Muscle layer of duodenum (tissue), 2 donors: ENCODE results near the gene C7.
A peak's percentile ranks its signal among the peaks of the same experiment; 100 is the strongest.
"Not testable (repeated sequence)": the region's sequence is repeated elsewhere in the genome, so short reads cannot be mapped to it uniquely, and the experiment has no call there.

Experiments used
- H3K27ac ChIP-seq: one replicate; pipeline ENCODE4 v1.7.0; 2013; ENCODE audit warnings: mild to moderate bottlenecking, low read length
- H3K27me3 ChIP-seq: one replicate; pipeline ENCODE4 v1.7.0; 2013; ENCODE audit warnings: low read depth, mild to moderate bottlenecking, control low read depth, low read length
- H3K36me3 ChIP-seq, 2 donors: one replicate each; pipeline ENCODE4 v1.7.0; 2013; ENCODE audit warnings: low read length in 2 of 2, control low read depth in 1 of 2, mild to moderate bottlenecking in 1 of 2; ENCODE audit not compliant: insufficient read depth in 2 of 2, control insufficient read depth in 1 of 2
- H3K4me1 ChIP-seq, 2 donors: one replicate each; pipeline ENCODE4 v1.7.0; 2013; ENCODE audit warnings: low read length in 2 of 2, mild to moderate bottlenecking in 2 of 2, control low read depth in 1 of 2, moderate library complexity in 1 of 2; ENCODE audit not compliant: insufficient read depth in 2 of 2, control insufficient read depth in 1 of 2
- H3K4me3 ChIP-seq, 2 donors: one replicate each; pipeline ENCODE4 v1.7.0; 2013; ENCODE audit warnings: low read length in 2 of 2, low read depth in 1 of 2, mild to moderate bottlenecking in 1 of 2
- H3K9me3 ChIP-seq, 2 donors: one replicate each; pipeline ENCODE4 v1.7.0; 2013; ENCODE audit warnings: low read length in 2 of 2, control low read depth in 1 of 2, mild to moderate bottlenecking in 1 of 2; ENCODE audit not compliant: control insufficient read depth in 1 of 2
- donor health status: healthy.

Gene C7

DNA sequence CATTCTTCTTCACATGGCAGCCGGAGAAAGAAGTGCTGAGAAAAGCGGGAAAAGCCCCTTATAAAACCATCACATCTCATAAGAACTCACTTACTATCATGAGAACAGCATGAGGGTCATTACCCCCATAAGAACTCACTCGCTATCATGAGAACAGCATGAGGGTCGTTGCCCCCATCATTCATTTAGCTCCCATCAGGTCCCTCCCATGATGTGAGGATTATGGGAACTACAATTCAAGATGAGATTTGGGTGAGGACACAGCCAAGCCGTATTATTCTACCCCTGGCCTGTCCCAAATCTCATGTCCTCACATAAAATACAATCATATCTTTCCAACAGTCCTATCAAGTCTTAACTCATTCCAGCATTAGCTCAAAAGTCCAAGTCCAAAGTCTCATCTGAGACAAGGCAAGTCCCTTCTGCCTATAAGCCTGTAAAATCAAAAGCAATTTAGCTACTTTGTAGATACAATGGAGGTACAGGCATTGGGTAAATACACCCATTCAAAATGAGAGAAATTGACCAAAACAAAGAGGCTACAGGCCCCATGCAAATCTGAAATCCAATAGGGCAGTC, 82.8 kb downstream of the C7 start:
- no peaks in the 10 kb centered on the region for H3K9me3 ChIP-seq
- no peaks in the 10 kb centered on the region for H3K36me3 ChIP-seq
- H3K4me1 ChIP-seq, result no peaks in the 10 kb centered on the region
- peak overlapping the region; percentile 26 for H3K27ac ChIP-seq
- H3K27me3 ChIP-seq, result no peaks in the 10 kb centered on the region
- H3K4me3 ChIP-seq, result no peak overlapping the region

DNA sequence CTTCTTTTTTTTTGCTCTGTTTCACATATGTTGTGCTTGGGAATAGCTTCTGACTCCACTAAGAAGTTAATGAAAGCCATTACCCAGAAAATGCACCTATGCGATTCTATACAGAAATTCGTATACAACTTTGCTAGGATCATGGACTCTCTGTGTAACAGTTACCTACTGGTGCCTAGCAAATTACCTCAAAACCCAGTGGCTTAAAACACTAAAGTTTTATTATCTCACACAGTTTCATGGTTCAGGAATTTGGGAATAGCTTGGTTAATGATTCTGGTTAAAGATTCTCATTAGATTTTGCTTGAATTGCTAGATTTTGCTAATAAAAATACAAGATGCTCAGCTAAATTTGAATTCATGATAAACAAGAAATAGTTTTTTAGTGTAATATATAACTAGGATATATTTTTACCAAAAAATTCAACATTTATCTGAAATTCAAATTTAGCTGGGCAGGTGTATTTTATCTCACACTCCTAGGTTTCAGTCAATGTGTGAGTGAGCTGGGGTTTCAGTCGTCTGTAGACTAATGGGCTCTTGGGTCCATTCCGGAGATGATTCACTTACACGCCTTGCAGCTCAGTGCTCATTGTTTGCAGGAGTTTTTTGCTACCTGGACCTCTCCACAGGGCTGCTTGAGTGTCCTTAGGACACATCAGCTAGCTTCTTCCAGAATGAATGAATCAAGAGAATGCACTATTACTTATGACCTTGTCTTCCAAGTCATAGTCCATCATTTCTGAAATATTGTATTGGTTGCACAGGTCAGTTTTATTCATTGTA, 86.7 kb downstream of the C7 start:
- Histone ChIP-seq H3K27me3 (no peaks in the 10 kb centered on the region), H3K27ac (no peak overlapping the region), H3K9me3 (no peaks in the 10 kb centered on the region), H3K4me1 (no peaks in the 10 kb centered on the region), H3K4me3 (no peak overlapping the region), H3K36me3 (no peaks in the 10 kb centered on the region)

DNA sequence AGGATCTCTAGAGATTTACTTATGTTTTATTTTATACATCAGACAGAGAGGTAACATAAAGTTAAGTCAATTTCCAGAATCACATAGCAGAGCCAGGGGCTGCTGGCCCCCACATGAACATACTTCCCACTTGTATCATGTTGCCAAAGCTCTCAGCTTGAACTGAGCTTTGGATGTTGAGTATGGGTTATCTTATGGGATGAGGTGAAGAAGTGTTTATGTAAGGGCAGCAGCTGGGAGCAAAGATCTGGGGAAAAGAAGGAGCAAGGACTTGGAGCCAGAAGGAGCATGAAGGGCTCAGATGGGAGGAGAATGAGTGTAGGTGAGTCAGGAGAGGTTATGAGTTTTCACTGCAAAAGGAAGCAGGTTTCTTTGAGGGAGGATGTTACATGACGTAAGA, 89.8 kb downstream of the C7 start:
- Histone ChIP-seq H3K27ac (no peak overlapping the region), H3K4me1 (no peaks in the 10 kb centered on the region), H3K9me3 (no peaks in the 10 kb centered on the region), H3K27me3 (no peaks in the 10 kb centered on the region), H3K4me3 (no peak overlapping the region), H3K36me3 (no peaks in the 10 kb centered on the region)

DNA sequence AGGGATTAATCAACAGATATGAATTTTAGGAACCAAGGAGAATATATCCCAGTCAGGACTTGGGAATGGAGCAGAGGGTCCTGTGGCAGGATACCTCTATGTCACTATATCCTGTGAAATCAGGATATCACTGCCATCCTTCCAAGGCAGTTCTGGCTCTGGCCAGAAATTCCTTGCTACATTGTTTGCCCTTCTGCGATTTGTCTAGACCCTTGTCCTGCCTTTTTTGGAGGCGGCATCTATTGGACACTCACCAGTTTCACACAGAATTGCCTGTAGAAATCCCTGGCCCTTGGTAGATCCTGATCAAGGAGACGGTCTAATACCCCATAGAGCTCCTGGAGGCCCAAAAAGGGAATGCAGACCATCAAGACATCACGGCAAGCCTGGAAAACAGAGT, 90.7 kb downstream of the C7 start:
- no peaks in the 10 kb centered on the region for H3K9me3 ChIP-seq
- no peak overlapping the region for H3K27ac ChIP-seq
- H3K4me1 ChIP-seq, result no peaks in the 10 kb centered on the region
- no peak overlapping the region for H3K4me3 ChIP-seq
- H3K27me3 ChIP-seq, result no peaks in the 10 kb centered on the region
- H3K36me3 ChIP-seq, result no peaks in the 10 kb centered on the region

DNA sequence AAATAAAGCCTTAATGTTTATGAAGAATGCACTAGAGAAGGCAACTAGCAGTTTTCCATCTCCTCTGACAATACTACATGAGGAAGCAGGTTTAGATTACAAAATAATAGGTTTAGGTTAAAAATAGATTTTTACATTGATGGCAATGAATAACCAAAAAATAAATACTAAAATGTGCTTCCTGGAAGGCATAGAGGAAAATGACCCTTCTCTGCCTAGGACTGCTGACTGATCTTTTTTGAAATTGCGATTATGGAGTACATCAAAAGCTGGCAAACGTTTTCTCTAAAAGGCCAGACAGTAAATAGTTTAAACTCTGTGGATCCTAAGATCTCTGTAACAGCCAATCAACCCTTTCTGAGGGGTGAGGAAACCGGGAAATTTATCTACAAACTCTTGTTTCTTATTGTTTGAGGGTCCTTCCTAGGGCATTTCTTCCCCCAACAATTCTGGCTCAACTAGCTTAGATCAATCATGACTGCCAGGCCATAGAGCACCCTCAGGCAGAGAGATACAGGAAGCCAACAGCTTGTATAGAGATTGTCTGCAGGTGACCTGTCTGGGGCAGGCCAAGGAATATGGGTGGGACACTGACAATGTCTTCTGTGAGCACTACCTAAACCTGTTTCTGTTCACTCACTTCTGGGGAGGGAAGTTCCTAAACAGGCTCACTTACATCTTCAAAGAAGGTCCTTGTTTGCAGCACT, 94.5 kb downstream of the C7 start:
- H3K27me3 ChIP-seq, result no peaks in the 10 kb centered on the region
- no peaks in the 10 kb centered on the region for H3K36me3 ChIP-seq
- H3K27ac ChIP-seq, result no peak overlapping the region
- no peak overlapping the region for H3K4me3 ChIP-seq
- no peaks in the 10 kb centered on the region for H3K9me3 ChIP-seq
- no peaks in the 10 kb centered on the region for H3K4me1 ChIP-seq

DNA sequence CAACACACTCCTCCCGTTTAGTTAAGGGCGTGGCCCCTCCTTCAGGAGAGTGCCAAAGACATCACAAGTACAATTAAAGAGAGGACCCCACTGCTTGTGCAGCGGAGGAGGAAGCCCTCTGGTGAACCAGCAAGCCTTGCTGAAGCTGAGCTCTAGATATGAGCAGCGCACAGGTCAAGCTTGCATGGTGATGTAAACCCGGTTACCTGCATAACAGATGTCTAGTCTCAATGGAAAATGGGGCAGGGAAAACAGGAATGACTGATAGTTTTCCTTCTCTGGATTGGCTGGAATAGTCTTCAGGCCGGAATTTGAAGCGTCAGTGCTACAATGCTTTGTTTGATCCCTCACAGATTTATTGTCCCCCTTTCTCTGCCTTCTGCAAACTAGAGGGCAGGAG, 95.6 kb downstream of the C7 start:
- no peaks in the 10 kb centered on the region for H3K9me3 ChIP-seq
- H3K4me1 ChIP-seq, result no peaks in the 10 kb centered on the region
- no peak overlapping the region for H3K27ac ChIP-seq
- H3K4me3 ChIP-seq, result no peak overlapping the region
- no peaks in the 10 kb centered on the region for H3K27me3 ChIP-seq
- H3K36me3 ChIP-seq, result no peaks in the 10 kb centered on the region

DNA sequence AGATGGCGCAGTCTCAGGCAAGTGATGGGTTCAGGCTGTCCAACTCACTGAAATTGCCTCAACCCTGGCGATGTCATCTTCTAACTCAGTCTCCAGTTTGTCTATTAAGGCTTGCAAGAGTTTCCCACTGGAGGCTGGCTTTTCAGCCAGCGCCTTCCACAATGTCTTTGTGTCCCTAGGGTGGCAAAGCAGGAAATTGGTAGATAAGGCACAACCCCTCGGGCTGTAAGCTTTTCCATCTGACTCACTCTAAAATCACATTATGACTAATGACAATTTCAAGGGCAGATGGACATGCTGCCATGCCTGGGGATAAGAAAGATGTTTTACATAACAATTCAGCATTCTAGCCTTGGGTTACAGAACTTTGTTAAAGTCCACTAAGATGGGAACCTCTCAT, 99.9 kb downstream of the C7 start:
- Histone ChIP-seq H3K4me3 (no peak overlapping the region), H3K9me3 (no peaks in the 10 kb centered on the region), H3K4me1 (no peaks in the 10 kb centered on the region), H3K27ac (no peak overlapping the region), H3K27me3 (no peaks in the 10 kb centered on the region), H3K36me3 (no peaks in the 10 kb centered on the region)

DNA sequence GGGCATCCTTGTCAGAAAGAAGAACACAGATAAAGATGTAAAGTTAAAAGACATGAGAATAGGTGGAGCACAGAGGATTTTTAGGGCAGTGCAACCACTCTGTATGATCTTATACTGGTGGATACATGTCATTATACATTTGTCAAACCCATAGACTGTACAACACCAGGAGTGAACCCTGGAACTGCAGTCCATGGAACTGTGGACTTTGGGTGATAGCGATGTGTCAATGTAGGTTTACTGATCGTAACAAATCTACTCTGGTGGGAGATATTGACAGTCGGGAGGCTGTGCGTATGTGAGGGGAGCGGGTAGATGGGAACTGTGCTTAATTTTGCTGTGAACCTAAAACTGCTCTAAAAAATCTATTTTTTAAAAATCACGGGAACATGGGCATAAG, 101.3 kb downstream of the C7 start:
- Histone ChIP-seq H3K4me3 (no peak overlapping the region), H3K27ac (no peak overlapping the region), H3K27me3 (no peaks in the 10 kb centered on the region), H3K36me3 (no peaks in the 10 kb centered on the region), H3K9me3 (no peaks in the 10 kb centered on the region), H3K4me1 (no peaks in the 10 kb centered on the region)

DNA sequence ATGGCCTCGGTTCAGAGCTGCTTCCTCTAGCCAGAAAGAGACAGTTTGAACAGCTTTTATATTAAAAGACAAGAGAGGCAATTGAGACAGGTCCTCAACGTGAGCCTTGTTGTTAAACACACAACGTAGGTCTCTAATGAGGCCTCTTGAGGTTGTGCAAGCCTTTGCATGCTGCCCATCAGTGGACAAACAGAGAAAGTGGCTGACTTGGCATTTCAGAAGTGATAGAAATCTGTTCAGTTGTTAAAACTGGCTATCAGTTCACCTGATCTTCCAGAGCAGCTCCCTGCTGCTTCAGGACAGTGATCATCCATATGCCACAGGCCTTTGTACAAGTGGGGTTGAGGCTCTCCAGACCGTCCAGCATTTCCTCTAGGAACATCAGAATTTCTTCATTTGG, 103.0 kb downstream of the C7 start:
- Histone ChIP-seq H3K27ac (no peak overlapping the region), H3K4me1 (no peaks in the 10 kb centered on the region), H3K27me3 (no peaks in the 10 kb centered on the region), H3K4me3 (no peak overlapping the region), H3K9me3 (no peaks in the 10 kb centered on the region), H3K36me3 (no peaks in the 10 kb centered on the region)

DNA sequence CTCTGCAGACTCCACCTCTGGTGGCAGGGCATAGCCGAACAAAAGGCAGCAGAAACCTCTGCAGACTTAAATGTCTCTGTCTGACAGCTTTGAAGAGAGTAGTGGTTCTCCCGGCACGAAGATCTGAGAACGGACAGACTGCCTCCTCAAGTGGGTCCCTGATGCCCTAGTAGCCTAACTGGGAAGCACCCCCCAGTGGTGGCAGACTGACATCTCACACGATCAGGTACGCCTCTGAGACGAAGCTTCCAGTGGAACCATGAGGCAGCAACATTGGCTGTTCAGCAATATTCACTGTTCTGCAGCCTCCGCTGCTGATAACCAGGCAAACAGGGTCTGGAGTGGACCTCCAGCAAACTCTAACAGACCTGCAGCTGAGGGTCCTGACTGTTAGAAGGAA, 113.3 kb downstream of the C7 start:
- not testable (repeated sequence) for H3K36me3 ChIP-seq, H3K9me3 ChIP-seq

More for the DNA sequence above, 113.3 kb downstream of the C7 start:
- H3K4me3 ChIP-seq, H3K27ac ChIP-seq, H3K4me1 ChIP-seq, H3K27me3 ChIP-seq: not testable (repeated sequence)
